ENCODE data around the gene EPHB3. TPM values are rescaled to one million over a fixed set of nuclear protein-coding genes. Genes with fewer than 3 reads are reported as not detected.

EPHB3 gene
- total and polyA plus RNA-seq, 12 donors = 0.29 to 3.7 (median 1.2) TPM

- intact Hi-C loops (cut with DNase I) = loop anchor here (5.0 to 10.0 kb wide), 4 partner anchors 127 to 650 kb away; partner anchors contain the start of gene THPO (in 1 of the 2)
- TF ChIP-seq CTCF (IDR thresholded peaks at IDR 0.05) (no peak), POLR2A (IDR thresholded peaks at IDR 0.05) (no peak)
- H3K36me3 ChIP-seq (replicated peaks in 1 of 2) = no peaks in the 10 kb centered on the region
- H3K4me3 ChIP-seq = no peak overlapping the region
- H3K27ac ChIP-seq = no peak overlapping the region
- H3K27me3 ChIP-seq = peaks cover 5% of the 10 kb centered on the region
- no peak for DNase-seq
- no peaks in the 10 kb centered on the region for H3K9me3 ChIP-seq (replicated peaks in 1 of 3)
- peaks cover 0 to 5% of the 10 kb centered on the region in 2 donors for H3K4me1 ChIP-seq (replicated peaks in 1 of 2)
Observed at GRCh38 chr3:184544513-184544861, 17.1 kb upstream of the EPHB3 start.

GRCh38 chr3:184545769-184546168 lies 15.8 kb upstream of the EPHB3 start:
- Histone ChIP-seq H3K4me1 (replicated peaks in 1 of 2) (peaks cover 0 to 5% of the 10 kb centered on the region in 2 donors), H3K27ac (no peak overlapping the region), H3K27me3 (peaks cover 5% of the 10 kb centered on the region), H3K36me3 (replicated peaks in 1 of 2) (no peaks in the 10 kb centered on the region), H3K9me3 (replicated peaks in 1 of 3) (no peaks in the 10 kb centered on the region), H3K4me3 (no peak overlapping the region)
- intact Hi-C loops (cut with DNase I) = loop anchor here in 1 of 2 donors (10.0 kb wide), 1 partner anchor 651 kb away; no protein-coding TSS in a partner anchor
- DNase-seq = peak in 1 of 7 donors; percentile 8
- WGBS, 4 donors = 35 to 79% (median 69%) methylated on average over 3 of the region's 3 CpGs
- no peak for TF ChIP-seq CTCF (IDR thresholded peaks at IDR 0.05)
- TF ChIP-seq POLR2A (IDR thresholded peaks at IDR 0.05) = no peak

- Histone ChIP-seq H3K4me1 (replicated peaks in 1 of 2) (peaks cover 0 to 5% of the 10 kb centered on the region in 2 donors), H3K9me3 (replicated peaks in 1 of 3) (no peaks in the 10 kb centered on the region), H3K36me3 (replicated peaks in 1 of 2) (no peaks in the 10 kb centered on the region), H3K4me3 (no peak overlapping the region), H3K27ac (no peak overlapping the region), H3K27me3 (peaks cover 5% of the 10 kb centered on the region)
- WGBS, 4 donors = 41 to 63% (median 45%) methylated on average over 7 of the region's 7 CpGs
- intact Hi-C loops (cut with DNase I) = loop anchor here in 1 of 2 donors (10.0 kb wide), 1 partner anchor 651 kb away; no protein-coding TSS in a partner anchor
- TF ChIP-seq POLR2A (IDR thresholded peaks at IDR 0.05) (no peak), CTCF (IDR thresholded peaks at IDR 0.05) (no peak)
- DNase-seq = peak in 3 of 7 donors; percentile 28 to 54 (median 41)
Observed at GRCh38 chr3:184546252-184546651, 15.3 kb upstream of the EPHB3 start.

- WGBS, 4 donors = 79 to 85% (median 84%) methylated on average over 10 to 15 of the region's 15 CpGs
- Histone ChIP-seq H3K27ac (no peak overlapping the region), H3K36me3 (replicated peaks in 1 of 2) (no peaks in the 10 kb centered on the region), H3K4me3 (no peak overlapping the region), H3K9me3 (replicated peaks in 1 of 3) (no peaks in the 10 kb centered on the region), H3K27me3 (no peaks in the 10 kb centered on the region), H3K4me1 (replicated peaks in 1 of 2) (no peaks in the 10 kb centered on the region)
- DNase-seq = no peak
- TF ChIP-seq POLR2A (IDR thresholded peaks at IDR 0.05) (no peak), CTCF (IDR thresholded peaks at IDR 0.05) (no peak)
- intact Hi-C loops (cut with DNase I) = loop anchor here in 1 of 2 donors (10.0 kb wide), 1 partner anchor 655 kb away; no protein-coding TSS in a partner anchor
Observed at GRCh38 chr3:184549796-184550577, 11.6 kb upstream of the EPHB3 start.
